Left lung (tissue), 10 donors: Measurements from ENCODE around the gene SMAD7. TPM values are rescaled to one million over a fixed set of nuclear protein-coding genes. Genes with fewer than 3 reads are reported as not detected.
A peak's percentile ranks its signal among the peaks of the same experiment; 100 is the strongest.

ENCODE experiments used
- ATAC-seq: fragments of 200-7000 bp; cut with Tn5 transposase; one replicate; pipeline ENCODE4 v1.9.1; 2020; ENCODE audit warnings: moderate library complexity
- DNase-seq, 4 donors: peaks; one replicate each; pipeline ENCODE4 v3.0.0-alpha.2; 2013 to 2020
- H3K27ac ChIP-seq, 2 donors: fragments of 200-600 bp; sonication (generic) in 1 of 2; one replicate each; pipeline versions ENCODE4 v1.5.0 to v1.8.0; 2020 to 2021
- H3K27me3 ChIP-seq, 2 donors: fragments of 200-600 bp; sonication (generic) in 1 of 2; one replicate each; pipeline versions ENCODE4 v1.5.0 to v1.8.0; 2020 to 2021
- H3K36me3 ChIP-seq, 2 donors: fragments of 200-600 bp; sonication (generic) in 1 of 2; one replicate each; pipeline versions ENCODE4 v1.5.0 to v1.8.0; 2020 to 2021
- H3K4me1 ChIP-seq, 2 donors: fragments of 200-600 bp; one replicate each; pipeline ENCODE4 v1.8.0; 2021
- H3K4me3 ChIP-seq, 2 donors: fragments of 200-600 bp; sonication (generic) in 1 of 2; one replicate each; pipeline versions ENCODE4 v1.5.0 to v1.8.0; 2020 to 2021; ENCODE audit warnings: mild to moderate bottlenecking in 1 of 2
- H3K9me3 ChIP-seq, 2 donors: fragments of 200-600 bp; sonication (generic) in 1 of 2; one replicate each; pipeline versions ENCODE4 v1.5.0 to v1.8.0; 2020 to 2021
- CTCF ChIP-seq, 2 donors: fragments of 200-600 bp; sonication (generic) in 1 of 2; IDR thresholded peaks; one replicate each; pipeline versions ENCODE4 v1.5.0 to v1.8.0; 2021; ENCODE audit warnings: antibody characterized with exemption in 2 of 2
- intact Hi-C, 2 donors: fragments of 100-400 bp; cut with DNase I; formaldehyde crosslinking; loops; one replicate each; pipeline versions ENCODE4 v1.11.2 to v1.14.2; 2022
- polyA plus RNA-seq, 6 donors: library from polyadenylated mRNA; unstranded; fragments of 120-200 nt; gene quantifications; one replicate each; pipeline ENCODE4 v1.2.1, GENCODE V29; 2013; ENCODE audit not compliant: insufficient read length in 6 of 6
- total RNA-seq, 2 donors: library from RNA; stranded (reverse); fragmentation: NEBNext Ultra II Directional; extraction: Animal tissue kit (Norgen Biotek cat#: 25700); gene quantifications; one replicate each; pipeline ENCODE4 v1.2.1, GENCODE V29; 2021
- donor health status: DM: no; HTN: yes; CAD: no.
- donor health status: DM: no; HTN: no; CAD: no.

The SMAD7 gene
- total and polyA plus RNA-seq, 8 donors: 43.3 to 71.2 (median 61.9) TPM

- no peaks in the 10 kb centered on the region for H3K27me3 ChIP-seq
- DNase-seq (peak; percentile 74 to 94 (median 92)), ATAC-seq (peak; percentile 89)
- no peak for TF ChIP-seq CTCF (IDR thresholded peaks at IDR 0.05)
- peak overlapping the region; percentile 69 to 78 for H3K27ac ChIP-seq
- no peak overlapping the region for H3K4me3 ChIP-seq
- H3K36me3 ChIP-seq: no peaks in the 10 kb centered on the region
- intact Hi-C loops: no loop called here
- no peaks in the 10 kb centered on the region for H3K9me3 ChIP-seq
- peaks cover 14 to 35% of the 10 kb centered on the region in 2 donors for H3K4me1 ChIP-seq
These were observed 48.5 kb downstream of the SMAD7 start for GRCh38 chr18:48902023-48902855.

GRCh38 chr18:48901145-48902022 lies 49.4 kb downstream of the SMAD7 start:
- Histone ChIP-seq H3K4me3 (no peak overlapping the region), H3K9me3 (no peaks in the 10 kb centered on the region), H3K27me3 (no peaks in the 10 kb centered on the region), H3K36me3 (no peaks in the 10 kb centered on the region), H3K4me1 (peaks cover 14 to 42% of the 10 kb centered on the region in 2 donors), H3K27ac (peak overlapping the region; percentile 69 to 78)
- intact Hi-C loops: no loop called here
- no peak for DNase-seq
- no peak for TF ChIP-seq CTCF (IDR thresholded peaks at IDR 0.05)
- no peak for ATAC-seq

- H3K9me3 ChIP-seq: no peaks in the 10 kb centered on the region
- no peak overlapping the region for H3K27ac ChIP-seq
- H3K36me3 ChIP-seq: no peaks in the 10 kb centered on the region
- intact Hi-C loops: no loop called here
- no peak for TF ChIP-seq CTCF (IDR thresholded peaks at IDR 0.05)
- no peak for DNase-seq
- H3K4me1 ChIP-seq: peaks cover 17 to 51% of the 10 kb centered on the region in 2 donors
- no peak overlapping the region for H3K4me3 ChIP-seq
- no peaks in the 10 kb centered on the region for H3K27me3 ChIP-seq
- ATAC-seq: no peak
These were observed 50.3 kb downstream of the SMAD7 start for GRCh38 chr18:48900469-48900868.

GRCh38 chr18:48899558-48900174 lies 51.1 kb downstream of the SMAD7 start:
- no peaks in the 10 kb centered on the region for H3K9me3 ChIP-seq
- H3K27ac ChIP-seq: no peak overlapping the region
- H3K36me3 ChIP-seq: no peaks in the 10 kb centered on the region
- DNase-seq (no peak), ATAC-seq (no peak)
- H3K4me1 ChIP-seq: peaks cover 20 to 51% of the 10 kb centered on the region in 2 donors
- no peak overlapping the region for H3K4me3 ChIP-seq
- no peaks in the 10 kb centered on the region for H3K27me3 ChIP-seq
- intact Hi-C loops: no loop called here
- TF ChIP-seq CTCF (IDR thresholded peaks at IDR 0.05): no peak
